ENCODE results near the gene ZBTB11. TPM values are rescaled to one million over a fixed set of nuclear protein-coding genes. Genes with fewer than 3 reads are reported as not detected.

The ZBTB11 gene
- total RNA-seq, 1 donor from 2014 or later, result 16.9 TPM

Other genes starting within 250 kb of the ZBTB11 start
- 11.9 and 15.6 TPM in 2 replicates for gene SENP7, start 163.9 kb downstream of the ZBTB11 start, total RNA-seq
- 39.4 and 43.7 TPM in 2 replicates for gene TRMT10C, start 115.3 kb downstream of the ZBTB11 start, total RNA-seq
- gene PCNP, start 103.0 kb downstream of the ZBTB11 start, total RNA-seq, result 90.6 and 106 TPM in 2 replicates
- gene RPL24, start 9.6 kb upstream of the ZBTB11 start, total RNA-seq, result 1,361 and 1,576 TPM in 2 replicates
- 7.5 and 9.7 TPM in 2 replicates for gene CEP97, start 47.5 kb upstream of the ZBTB11 start, total RNA-seq
- 13.6 and 16.9 TPM in 2 replicates for gene NXPE3, start 102.1 kb upstream of the ZBTB11 start, total RNA-seq
- 76.4 and 91.6 TPM in 2 replicates for gene NFKBIZ, start 172.4 kb upstream of the ZBTB11 start, total RNA-seq

Measured in kidney epithelial cell (primary cell).